Measurements from ENCODE around the gene IMP4.

DNA sequence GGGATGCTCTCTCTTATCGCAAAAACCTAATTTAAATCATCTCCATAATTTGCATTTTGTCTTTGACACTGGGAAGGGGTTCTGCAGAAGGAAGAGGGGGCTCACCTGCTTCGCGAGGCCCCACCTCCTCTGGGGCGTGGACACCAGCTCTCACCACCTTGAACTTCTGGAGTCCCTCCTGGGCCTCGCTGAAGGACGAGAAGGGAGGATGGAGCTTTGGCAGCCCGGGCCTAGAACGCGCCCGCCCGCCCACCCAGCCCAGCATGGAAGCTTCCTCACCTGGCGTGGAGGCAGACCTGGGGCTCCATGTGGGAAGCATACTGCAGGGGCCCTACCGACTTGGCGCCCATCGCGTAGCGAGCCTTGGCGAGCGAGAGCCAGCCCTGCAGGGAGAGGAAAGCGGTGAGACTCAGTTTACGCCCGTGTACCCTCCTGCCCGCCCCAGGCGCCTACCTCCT lies 1.1 kb upstream of the IMP4 start:
- TF ChIP-seq, protein P1, sequence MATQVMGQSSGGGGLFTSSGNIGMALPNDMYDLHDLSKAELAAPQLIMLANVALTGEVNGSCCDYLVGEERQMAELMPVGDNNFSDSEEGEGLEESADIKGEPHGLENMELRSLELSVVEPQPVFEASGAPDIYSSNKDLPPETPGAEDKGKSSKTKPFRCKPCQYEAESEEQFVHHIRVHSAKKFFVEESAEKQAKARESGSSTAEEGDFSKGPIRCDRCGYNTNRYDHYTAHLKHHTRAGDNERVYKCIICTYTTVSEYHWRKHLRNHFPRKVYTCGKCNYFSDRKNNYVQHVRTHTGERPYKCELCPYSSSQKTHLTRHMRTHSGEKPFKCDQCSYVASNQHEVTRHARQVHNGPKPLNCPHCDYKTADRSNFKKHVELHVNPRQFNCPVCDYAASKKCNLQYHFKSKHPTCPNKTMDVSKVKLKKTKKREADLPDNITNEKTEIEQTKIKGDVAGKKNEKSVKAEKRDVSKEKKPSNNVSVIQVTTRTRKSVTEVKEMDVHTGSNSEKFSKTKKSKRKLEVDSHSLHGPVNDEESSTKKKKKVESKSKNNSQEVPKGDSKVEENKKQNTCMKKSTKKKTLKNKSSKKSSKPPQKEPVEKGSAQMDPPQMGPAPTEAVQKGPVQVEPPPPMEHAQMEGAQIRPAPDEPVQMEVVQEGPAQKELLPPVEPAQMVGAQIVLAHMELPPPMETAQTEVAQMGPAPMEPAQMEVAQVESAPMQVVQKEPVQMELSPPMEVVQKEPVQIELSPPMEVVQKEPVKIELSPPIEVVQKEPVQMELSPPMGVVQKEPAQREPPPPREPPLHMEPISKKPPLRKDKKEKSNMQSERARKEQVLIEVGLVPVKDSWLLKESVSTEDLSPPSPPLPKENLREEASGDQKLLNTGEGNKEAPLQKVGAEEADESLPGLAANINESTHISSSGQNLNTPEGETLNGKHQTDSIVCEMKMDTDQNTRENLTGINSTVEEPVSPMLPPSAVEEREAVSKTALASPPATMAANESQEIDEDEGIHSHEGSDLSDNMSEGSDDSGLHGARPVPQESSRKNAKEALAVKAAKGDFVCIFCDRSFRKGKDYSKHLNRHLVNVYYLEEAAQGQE (IDR thresholded peaks at IDR 0.05; ENCODE audit: low read depth), result no peak
- TF ChIP-seq RAD21 (IDR thresholded peaks at IDR 0.05; ENCODE audit: low read depth), result no peak
- no peak for TF ChIP-seq EP300 (IDR thresholded peaks at IDR 0.05; ENCODE audit: borderline replicate concordance)
- no peak for TF ChIP-seq TAF1 (IDR thresholded peaks at IDR 0.05; ENCODE audit: low read depth)
- TF ChIP-seq TCF12 (IDR thresholded peaks at IDR 0.05; ENCODE audit: low read depth), result no peak
- no peak for TF ChIP-seq CEBPB (IDR thresholded peaks at IDR 0.05)
- no peak for TF ChIP-seq FOXM1 (IDR thresholded peaks at IDR 0.05; ENCODE audit: borderline replicate concordance, low read depth)
- TF ChIP-seq, protein P2, sequence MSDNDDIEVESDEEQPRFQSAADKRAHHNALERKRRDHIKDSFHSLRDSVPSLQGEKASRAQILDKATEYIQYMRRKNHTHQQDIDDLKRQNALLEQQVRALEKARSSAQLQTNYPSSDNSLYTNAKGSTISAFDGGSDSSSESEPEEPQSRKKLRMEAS (IDR thresholded peaks at IDR 0.05), result no peak
- TF ChIP-seq NFIC (IDR thresholded peaks at IDR 0.05), result no peak

Data from Ishikawa (cell line).